Measurements from ENCODE around the gene CHTF8. TPM values are rescaled to one million over a fixed set of nuclear protein-coding genes. Genes with fewer than 3 reads are reported as not detected.

The CHTF8 gene
- total RNA-seq, 1 donor from 2014 or later = 66.1 TPM

DNA sequence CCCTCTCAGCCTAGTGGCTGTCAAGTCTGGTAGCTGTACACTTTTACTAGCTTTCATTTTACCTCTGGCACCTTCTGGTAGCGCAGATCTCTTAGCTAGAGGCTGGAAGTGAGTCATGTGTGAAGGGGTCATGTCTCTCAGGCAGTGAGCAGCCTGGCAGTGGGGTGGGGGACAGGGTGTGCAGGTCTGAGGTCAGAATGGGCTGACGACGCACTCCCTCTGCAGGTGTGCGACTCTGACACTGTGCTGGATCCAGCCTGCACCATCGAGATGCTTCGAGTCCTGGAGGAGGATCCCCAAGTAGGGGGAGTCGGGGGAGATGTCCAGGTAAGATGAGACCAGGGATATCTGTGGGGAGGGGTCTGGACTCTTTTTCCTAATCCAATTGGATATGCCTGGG, 19.2 kb downstream of the CHTF8 start:
- DNase-seq (ENCODE audit: low read depth, low spot score) = no peak

GRCh38 chr16:69112285-69113129, 19.9 kb downstream of the CHTF8 start:
- no peak for DNase-seq (ENCODE audit: low read depth, low spot score)

DNA sequence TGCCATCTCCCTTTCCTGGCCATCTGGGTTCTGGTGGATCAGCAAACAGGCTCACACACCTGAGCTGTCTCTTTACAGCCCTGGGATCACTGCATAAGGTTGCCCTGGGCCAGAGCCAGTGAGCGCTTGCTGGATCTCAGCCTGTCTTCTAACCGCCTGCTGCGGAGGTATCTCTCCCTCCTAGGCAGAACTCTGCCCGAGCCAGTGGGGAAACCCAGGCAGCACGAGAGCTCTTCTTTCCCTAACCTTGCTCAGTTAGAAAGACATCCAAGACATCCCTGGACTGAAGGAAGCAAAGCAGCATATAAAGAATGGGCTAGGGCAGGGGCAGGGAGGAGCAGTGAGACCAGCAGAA, 20.5 kb downstream of the CHTF8 start:
- no peak for DNase-seq (ENCODE audit: low read depth, low spot score)

- no peak for DNase-seq (ENCODE audit: low read depth, low spot score)
These were observed 21.0 kb downstream of the CHTF8 start for GRCh38 chr16:69111216-69111875.

- DNase-seq (ENCODE audit: low read depth, low spot score) = no peak
These were observed 22.0 kb downstream of the CHTF8 start for GRCh38 chr16:69110406-69110805.

- DNase-seq (ENCODE audit: low read depth, low spot score) = no peak
These were observed 22.7 kb downstream of the CHTF8 start for GRCh38 chr16:69109486-69110270.

DNA sequence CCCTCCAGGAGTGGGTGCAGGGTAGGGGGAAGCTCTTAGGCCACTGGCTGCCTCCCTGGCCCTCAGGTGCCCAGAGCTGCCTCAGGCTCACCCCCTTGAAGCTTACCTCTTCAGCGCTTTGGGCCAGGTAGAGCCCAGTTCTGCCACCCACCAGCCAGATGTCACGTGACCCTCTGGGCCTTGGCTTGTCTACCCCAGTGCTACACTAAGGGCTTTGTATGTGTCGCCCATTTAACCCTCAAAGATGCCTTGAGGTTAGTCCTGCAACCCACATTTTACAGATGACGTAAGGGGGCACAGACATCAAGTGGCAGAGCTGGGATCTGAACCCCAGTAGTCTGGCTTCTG, 23.5 kb downstream of the CHTF8 start:
- DNase-seq (ENCODE audit: low read depth, low spot score) = no peak

DNA sequence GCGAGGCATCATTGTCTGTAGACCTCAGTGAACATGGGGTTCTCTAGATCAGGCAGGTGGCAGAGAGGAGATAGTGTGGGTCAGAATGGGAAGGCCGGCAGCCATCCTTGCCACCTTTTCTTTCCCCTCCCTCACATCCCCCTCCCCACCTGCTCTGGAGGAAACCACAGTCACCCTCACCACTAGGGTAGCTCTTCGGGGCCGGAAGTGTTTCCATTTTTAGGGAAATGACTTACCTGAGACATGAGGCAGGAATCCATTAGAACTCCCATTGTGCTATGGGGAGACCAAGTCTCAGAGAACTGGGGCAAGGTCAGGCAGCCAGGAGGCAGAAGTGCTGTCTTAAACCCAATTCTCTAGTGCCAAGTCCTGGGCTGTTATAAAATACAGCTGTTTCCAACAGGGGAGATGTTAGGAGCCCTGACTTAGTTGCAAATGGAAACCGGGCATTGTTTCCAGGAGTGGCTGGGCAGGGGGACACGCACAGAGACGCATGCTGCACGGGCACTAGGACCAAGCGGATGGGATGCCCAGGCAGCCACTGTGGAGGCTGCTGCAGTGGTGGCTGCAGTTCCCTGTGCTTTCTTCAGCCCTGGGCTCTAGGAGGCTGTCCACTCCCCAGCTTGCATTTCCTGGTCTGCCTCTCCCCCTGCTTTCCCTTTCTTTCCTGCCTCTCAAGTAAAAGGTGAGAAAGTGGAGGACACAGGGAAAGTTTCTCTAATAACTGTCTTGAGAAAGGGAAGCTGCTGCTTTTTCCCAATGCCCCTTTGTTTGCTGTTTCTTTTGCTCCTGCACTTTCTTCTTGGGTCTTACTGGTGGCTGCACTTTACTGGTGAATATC, 24.1 kb downstream of the CHTF8 start:
- no peak for DNase-seq (ENCODE audit: low read depth, low spot score)

DNA sequence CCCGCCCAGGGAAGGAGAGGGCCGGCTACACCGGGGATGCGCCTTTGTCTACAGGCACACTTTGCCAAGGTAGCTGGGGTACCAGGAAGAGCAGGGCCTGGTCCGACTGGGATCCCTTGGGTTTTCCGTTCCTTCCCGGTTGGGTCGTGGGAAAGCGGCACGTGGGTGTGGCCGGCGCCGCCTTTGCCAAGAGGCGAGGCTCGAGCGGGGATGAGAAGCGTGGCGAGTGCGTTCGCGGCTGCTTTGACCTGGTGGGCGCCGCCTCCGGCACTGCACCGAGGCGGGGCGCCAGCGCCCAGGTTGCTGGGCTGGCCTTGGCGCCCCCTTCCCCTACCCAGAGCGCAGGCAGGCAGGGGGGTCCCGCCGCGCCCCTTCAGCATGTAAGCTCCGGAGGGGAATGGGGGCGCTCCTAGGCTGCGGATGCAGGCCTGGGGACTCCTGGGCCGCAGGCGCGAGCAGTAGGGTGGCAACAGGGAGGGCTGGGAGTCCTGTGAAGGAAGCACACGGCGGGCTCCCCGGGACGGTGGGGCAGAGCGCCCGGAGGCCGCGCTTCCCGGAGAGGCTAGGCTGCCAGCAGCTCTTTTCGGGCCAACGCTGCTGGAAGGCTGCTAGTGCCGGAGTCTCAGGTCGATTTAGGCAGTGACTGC, 24.9 kb downstream of the CHTF8 start:
- no peak for DNase-seq (ENCODE audit: low read depth, low spot score)

DNA sequence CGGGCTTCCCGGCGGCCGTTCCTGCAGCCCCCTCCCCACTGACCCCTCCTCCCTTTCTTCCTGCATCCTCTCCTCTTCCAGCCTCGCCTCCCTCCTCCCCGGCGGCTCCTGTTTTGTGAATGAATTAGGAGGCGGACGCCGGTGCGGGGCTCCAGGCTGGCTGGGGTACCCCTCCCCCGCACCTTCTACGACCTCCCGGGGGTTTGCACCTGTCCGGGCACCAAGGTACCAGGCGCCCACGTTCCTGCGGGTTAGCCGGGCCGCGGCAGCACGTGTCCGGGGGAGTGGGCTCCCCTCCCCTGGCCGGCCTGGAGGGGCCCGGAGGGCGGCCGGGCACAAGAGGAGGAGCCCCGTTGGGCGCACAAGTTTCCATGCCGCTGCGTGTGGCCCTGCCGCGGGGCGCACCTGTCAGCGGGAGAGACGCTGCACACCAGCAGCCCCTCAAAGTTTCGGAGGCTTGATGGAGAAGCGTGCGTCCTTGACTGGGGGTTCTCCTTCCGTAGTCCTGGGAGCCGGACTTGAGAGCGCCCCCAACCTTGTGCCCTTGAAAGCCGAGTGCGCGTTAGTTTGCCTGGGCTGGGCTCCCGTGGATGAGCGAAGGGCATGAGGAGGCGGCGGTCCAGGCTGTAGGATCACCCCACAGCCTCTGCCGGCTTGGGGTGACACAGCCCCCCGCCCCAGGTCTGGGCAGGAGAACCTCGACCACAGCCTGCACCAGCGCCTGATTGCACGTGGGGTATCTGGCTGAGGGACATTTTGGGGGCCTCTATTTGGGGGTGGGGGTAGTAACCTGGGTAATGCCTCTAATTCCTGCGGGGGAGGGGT, 25.7 kb downstream of the CHTF8 start:
- DNase-seq (ENCODE audit: low read depth, low spot score) = no peak

DNA sequence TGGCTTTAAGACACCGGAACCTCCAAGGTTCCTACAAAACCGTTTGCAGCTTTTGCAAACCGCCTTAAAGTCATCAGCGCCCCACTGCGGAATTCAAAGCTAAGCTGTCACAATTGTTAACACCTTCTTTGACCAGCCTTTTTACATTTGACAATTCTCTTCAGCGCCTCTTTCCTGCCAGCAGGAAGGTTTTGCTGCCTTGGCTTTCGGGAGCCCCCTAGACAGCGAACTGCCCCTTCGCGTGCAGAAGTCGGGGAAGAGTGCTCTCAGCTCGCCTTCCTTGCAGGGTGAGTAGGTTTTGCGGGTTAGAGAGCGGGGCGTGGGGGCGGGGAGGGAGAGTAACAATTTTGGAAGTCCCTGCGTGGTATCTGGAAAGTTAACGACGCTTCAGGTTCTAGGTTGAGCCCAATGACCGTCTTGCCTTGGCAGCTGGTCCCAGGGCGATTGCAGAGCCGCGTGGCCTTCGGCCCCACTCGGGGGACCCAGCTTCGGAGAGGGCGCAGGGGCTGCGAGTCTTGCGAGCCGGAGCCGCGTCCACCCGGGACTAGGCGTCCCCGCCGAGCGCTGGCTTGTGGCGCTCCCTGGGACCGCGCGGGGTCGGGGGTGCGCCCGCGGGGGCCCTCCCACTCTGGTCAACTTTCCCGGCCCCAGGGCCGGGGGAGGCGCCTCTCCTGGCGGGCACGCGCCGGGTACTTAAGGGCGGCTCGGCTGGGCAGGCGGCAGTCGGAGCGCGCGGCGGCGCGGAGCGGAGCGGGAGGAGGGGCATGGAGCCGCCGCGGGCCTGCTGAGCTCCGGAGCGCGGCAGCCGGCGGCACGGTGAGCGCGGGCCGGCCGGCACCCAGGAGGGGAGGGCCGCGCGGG, 26.7 kb downstream of the CHTF8 start, which contains the start of gene HAS3:
Gene HAS3 (plus strand): TSS at position 153 of the 861 bp plus-strand sequence. CDS start 3,743 bp downstream, outside the sequence.
- DNase-seq (ENCODE audit: low read depth, low spot score) = no peak

- DNase-seq (ENCODE audit: low read depth, low spot score) = no peak
These were observed 32.2 kb downstream of the CHTF8 start for GRCh38 chr16:69100071-69100691.

GRCh38 chr16:69095193-69095592, 37.2 kb downstream of the CHTF8 start:
- no peak for DNase-seq (ENCODE audit: low read depth, low spot score)

- no peak for DNase-seq (ENCODE audit: low read depth, low spot score)
These were observed 37.9 kb downstream of the CHTF8 start for GRCh38 chr16:69094501-69094900.

- DNase-seq (ENCODE audit: low read depth, low spot score) = no peak
These were observed 38.4 kb downstream of the CHTF8 start for GRCh38 chr16:69093974-69094373.

DNA sequence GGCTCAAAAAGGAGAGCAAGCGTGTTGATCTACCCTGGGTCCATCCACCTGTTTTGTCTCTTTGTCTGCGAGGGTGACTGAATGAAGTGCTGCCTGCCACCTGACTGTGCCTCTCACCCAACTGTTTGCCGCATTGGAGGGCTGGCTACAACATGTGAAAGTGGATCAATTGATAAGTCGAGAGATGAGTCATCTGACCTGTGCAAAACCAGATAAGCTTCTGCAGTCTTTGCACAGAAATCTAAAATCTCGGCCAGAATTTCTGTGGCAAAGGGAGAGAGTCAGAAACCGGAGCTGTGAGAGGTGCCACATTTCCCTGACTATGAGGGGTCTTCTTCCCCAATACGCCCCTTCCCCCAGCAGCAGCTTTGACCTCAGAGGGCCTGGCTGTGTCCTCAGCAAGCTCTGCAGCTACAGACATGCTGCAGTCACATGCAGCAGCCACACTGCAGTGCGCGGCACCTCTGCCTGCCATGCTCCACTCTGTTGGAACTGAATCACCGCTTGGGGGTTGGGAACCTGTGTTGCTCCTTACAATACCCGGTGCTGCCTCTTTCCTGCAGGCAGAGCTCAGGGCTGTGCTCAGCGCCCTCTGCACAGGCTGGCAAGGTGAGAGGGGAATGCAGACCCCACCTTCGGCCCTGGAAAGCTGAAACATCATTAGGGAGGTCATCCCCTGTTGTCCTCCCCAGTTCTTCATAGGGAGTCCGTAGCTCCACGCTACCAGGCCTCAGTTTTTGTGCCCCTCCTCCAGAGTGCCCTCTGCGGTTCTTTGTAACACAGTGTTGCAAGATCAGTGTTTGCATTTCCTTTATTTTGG, 43.1 kb downstream of the CHTF8 start:
- no peak for DNase-seq (ENCODE audit: low read depth, low spot score)

DNA sequence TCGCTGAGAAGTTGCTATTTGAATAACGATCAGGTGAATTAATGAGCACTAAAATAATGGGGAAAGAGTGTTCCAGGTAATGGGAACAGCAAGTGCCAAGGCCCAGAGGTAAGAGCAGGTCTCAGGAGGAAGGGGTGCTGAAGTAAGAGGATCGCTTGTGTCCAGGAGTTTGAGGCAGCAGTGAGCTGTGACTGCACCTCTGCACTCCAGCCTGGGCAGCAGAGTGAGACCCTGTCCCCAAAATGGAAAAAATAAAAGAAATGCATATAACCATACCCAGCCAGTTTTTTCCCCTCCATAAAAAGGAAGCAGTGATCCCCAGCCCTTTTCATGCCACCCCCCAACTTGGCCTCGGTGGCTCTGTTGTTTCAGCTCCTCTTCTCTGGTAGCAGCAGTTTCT, 43.7 kb downstream of the CHTF8 start:
- DNase-seq (ENCODE audit: low read depth, low spot score) = no peak

DNA sequence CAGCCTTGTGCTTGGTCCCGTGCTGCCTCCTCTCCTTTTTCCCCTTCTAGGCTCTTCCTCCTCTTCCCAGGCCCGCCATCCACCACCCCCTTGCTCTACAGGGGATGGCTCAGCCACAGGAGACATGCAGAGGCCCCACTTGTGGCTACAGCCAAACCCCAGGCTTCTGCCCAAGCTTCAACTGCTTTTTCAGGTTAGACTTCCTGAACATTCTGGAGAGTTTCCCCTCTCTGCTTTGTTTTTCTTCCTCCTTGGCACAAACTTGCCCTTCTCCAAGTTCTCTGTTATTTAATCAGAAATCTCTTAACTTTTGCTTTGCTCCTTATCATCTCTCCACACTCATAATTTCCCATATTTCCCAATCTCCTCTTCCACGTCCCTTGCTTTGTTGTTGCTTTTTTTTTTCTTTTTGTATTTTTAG, 45.2 kb downstream of the CHTF8 start:
- peak; percentile 26 for DNase-seq (ENCODE audit: low read depth, low spot score)

Data from pulmonary artery endothelial cell (primary cell).